ENCODE measurements around the gene ZBTB32. TPM values are rescaled to one million over a fixed set of nuclear protein-coding genes. Genes with fewer than 3 reads are reported as not detected.

Gene ZBTB32
- total RNA-seq, 4 donors from 2014 or later, result not detected

GRCh38 chr19:35733180-35734125, 29.1 kb downstream of the ZBTB32 start:
- Histone ChIP-seq H3K4me3 (no peak overlapping the region), H3K9me3 (no peaks in the 10 kb centered on the region), H3K27me3 (no peaks in the 10 kb centered on the region), H3K36me3 (peaks cover 92% of the 10 kb centered on the region), H3K4me1 (peaks cover 15% of the 10 kb centered on the region), H3K27ac (no peak overlapping the region)
- TF ChIP-seq CTCF (IDR thresholded peaks at IDR 0.05), result no peak
- TF ChIP-seq EP300 (IDR thresholded peaks at IDR 0.05), result no peak
- TF ChIP-seq POLR2A (IDR thresholded peaks at IDR 0.05), result no peak
- no peak for TF ChIP-seq POLR2AphosphoS5 (IDR thresholded peaks at IDR 0.05)
- 90% methylated on average over 22 of the region's 35 CpGs for WGBS
- no peak for DNase-seq (ENCODE audit: low spot score in 2 of 2)

GRCh38 chr19:35734273-35734672, 29.9 kb downstream of the ZBTB32 start:
- Histone ChIP-seq H3K9me3 (no peaks in the 10 kb centered on the region), H3K27me3 (no peaks in the 10 kb centered on the region), H3K4me3 (no peak overlapping the region), H3K27ac (no peak overlapping the region), H3K36me3 (peaks cover 89% of the 10 kb centered on the region), H3K4me1 (peaks cover 15% of the 10 kb centered on the region)
- TF ChIP-seq EP300 (IDR thresholded peaks at IDR 0.05) (no peak), POLR2A (IDR thresholded peaks at IDR 0.05) (no peak), POLR2AphosphoS5 (IDR thresholded peaks at IDR 0.05) (no peak), CTCF (IDR thresholded peaks at IDR 0.05) (no peak)
- WGBS, result 92% methylated on average over 8 of the region's 8 CpGs
- no peak for DNase-seq (ENCODE audit: low spot score in 2 of 2)

- no peak for DNase-seq (ENCODE audit: low spot score in 2 of 2)
- Histone ChIP-seq H3K9me3 (no peaks in the 10 kb centered on the region), H3K4me1 (peaks cover 20% of the 10 kb centered on the region), H3K4me3 (no peak overlapping the region), H3K27ac (no peak overlapping the region), H3K27me3 (no peaks in the 10 kb centered on the region), H3K36me3 (peaks cover 83% of the 10 kb centered on the region)
- no peak for TF ChIP-seq EP300 (IDR thresholded peaks at IDR 0.05)
- TF ChIP-seq POLR2A (IDR thresholded peaks at IDR 0.05), result no peak
- TF ChIP-seq POLR2AphosphoS5 (IDR thresholded peaks at IDR 0.05), result no peak
- no peak for TF ChIP-seq CTCF (IDR thresholded peaks at IDR 0.05)
- 83% methylated on average over 5 of the region's 5 CpGs for WGBS
Measured at GRCh38 chr19:35734889-35735288, 30.5 kb downstream of the ZBTB32 start.

GRCh38 chr19:35736913-35737886, 32.8 kb downstream of the ZBTB32 start:
- Histone ChIP-seq H3K4me3 (no peak overlapping the region), H3K4me1 (peaks cover 20% of the 10 kb centered on the region), H3K27ac (no peak overlapping the region), H3K9me3 (no peaks in the 10 kb centered on the region), H3K27me3 (no peaks in the 10 kb centered on the region), H3K36me3 (peaks cover 60% of the 10 kb centered on the region)
- TF ChIP-seq CTCF (IDR thresholded peaks at IDR 0.05), result peak in 1 of 2 donors; percentile 7
- no peak for TF ChIP-seq POLR2A (IDR thresholded peaks at IDR 0.05)
- no peak for DNase-seq (ENCODE audit: low spot score in 2 of 2)
- 79% methylated on average over 15 of the region's 22 CpGs for WGBS
